SJCRH30 (cell line): Measurements from ENCODE around the gene TAAR1. TPM values are rescaled to one million over a fixed set of nuclear protein-coding genes. Genes with fewer than 3 reads are reported as not detected.

Experiments used
- total RNA-seq: library from RNA; depleted of rRNA; stranded (reverse); fragments of >200 nt; shearing (Covaris generic); gene quantifications from 2 replicates; pipeline ENCODE4 v1.2.3, GENCODE V29; 2014; rRNA removed

TAAR1 gene
- total RNA-seq, 1 experiment from 2014 or later, result not detected

Other genes with a start within 250 kb of the TAAR1 start
- gene STX7, start 146.1 kb downstream of the TAAR1 start, total RNA-seq, result 17.3 and 18.6 TPM in 2 replicates
- gene TAAR9, start 120.9 kb downstream of the TAAR1 start, total RNA-seq, result not detected in 2 replicates
- gene TAAR8, start 106.5 kb downstream of the TAAR1 start, total RNA-seq, result not detected in 2 replicates
- gene TAAR6, start 88.9 kb downstream of the TAAR1 start, total RNA-seq, result not detected in 2 replicates
- gene TAAR5, start 69.4 kb downstream of the TAAR1 start, total RNA-seq, result not detected in 2 replicates
- not detected in 2 replicates for gene TAAR2, start 34.9 kb downstream of the TAAR1 start, total RNA-seq
- 0.10 TPM in 1 of 2 replicates, not detected in the other for gene VNN1, start 54.9 kb upstream of the TAAR1 start, total RNA-seq
- gene VNN2, start 98.7 kb upstream of the TAAR1 start, total RNA-seq, result 0.30 and 0.36 TPM in 2 replicates
- gene SLC18B1, start 139.5 kb upstream of the TAAR1 start, total RNA-seq, result 12.9 and 15.2 TPM in 2 replicates
- 2,257 and 2,274 TPM in 2 replicates for gene RPS12, start 155.4 kb upstream of the TAAR1 start, total RNA-seq